ENCODE results near the gene GABRP.
"Not testable (repeated sequence)": the region's sequence is repeated elsewhere in the genome, so short reads cannot be mapped to it uniquely, and the experiment has no call there.

Gene GABRP

DNA sequence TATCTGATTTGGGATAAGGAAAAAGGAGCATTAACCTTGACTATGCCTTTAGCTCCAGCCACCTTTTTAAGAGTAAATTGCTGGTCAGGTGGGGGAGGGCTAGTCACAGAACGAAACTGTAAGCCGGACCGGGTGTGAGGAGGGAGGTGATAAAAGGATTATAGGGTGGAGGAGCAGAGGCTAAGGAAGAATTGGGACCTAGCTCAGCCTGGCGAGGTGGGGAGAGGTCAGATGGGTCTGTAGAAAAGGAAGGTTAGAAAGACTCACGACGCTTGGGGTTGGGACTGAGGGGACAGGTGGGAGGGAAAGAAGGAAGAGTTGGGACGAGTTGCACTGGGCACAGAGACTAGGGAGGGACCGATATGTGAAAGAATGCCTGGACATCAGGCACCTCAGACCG is 17.7 kb upstream of the GABRP start:
- not testable (repeated sequence) for H3K4me3 Mint-ChIP-seq, H3K27ac Mint-ChIP-seq, H3K9me3 Mint-ChIP-seq

DNA sequence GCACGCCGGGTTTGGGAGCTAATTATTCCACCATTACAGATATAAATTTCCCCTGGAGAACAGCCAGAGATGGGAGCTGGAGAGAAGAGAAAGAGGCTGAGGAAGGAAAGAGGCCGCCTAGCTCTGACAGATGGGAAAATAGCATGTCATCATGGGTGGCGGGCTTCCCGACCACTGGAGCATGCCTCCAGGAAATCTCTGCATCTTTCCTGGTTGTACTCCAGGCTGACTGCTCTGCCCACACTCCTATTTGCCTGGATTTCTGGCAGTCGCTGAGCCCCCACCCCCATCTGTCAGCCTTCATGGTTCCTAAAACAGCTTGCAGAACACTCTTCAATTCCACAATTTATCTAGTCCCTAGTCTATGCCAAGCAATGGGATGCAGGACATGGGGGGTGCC is 14.3 kb upstream of the GABRP start:
- H3K9me3 Mint-ChIP-seq = no peaks in the 10 kb centered on the region

More for the DNA sequence above, 17.7 kb upstream of the GABRP start:
- not testable (repeated sequence) for H3K27me3 Mint-ChIP-seq; H3K4me1 Mint-ChIP-seq (ENCODE audit: low read depth); H3K36me3 Mint-ChIP-seq (ENCODE audit: low read depth)

GRCh38 chr5:170769898-170770416 is 13.6 kb upstream of the GABRP start:
- H3K27me3 Mint-ChIP-seq = peaks cover 3% of the 10 kb centered on the region
- H3K4me3 Mint-ChIP-seq = no peak overlapping the region

More for the DNA sequence above, 14.3 kb upstream of the GABRP start:
- no peak overlapping the region for H3K27ac Mint-ChIP-seq
- H3K4me1 Mint-ChIP-seq (ENCODE audit: low read depth) = no peaks in the 10 kb centered on the region
- no peak overlapping the region for H3K4me3 Mint-ChIP-seq
- peaks cover 3% of the 10 kb centered on the region for H3K27me3 Mint-ChIP-seq
- H3K36me3 Mint-ChIP-seq (ENCODE audit: low read depth) = no peaks in the 10 kb centered on the region

DNA sequence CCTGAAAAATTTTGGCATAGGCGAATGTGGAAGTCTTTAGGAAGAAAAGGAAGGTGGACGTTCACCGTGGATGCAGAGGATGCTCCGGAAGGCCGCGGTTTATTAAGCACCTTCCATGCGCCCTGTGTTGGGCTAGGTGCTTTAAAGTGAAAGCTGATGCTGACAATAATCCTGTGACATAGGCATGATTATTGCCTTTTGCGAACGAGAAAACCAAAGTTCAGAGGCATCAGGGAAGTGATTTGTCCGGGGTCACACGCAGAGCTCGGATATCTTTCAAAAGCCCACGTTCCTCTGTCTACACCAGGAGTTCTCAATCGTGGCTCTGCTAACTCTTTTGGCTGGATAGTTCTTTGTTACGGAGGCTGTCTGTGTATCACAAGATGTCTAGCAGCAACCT is 12.0 kb upstream of the GABRP start:
- Mint-ChIP-seq H3K9me3 (no peaks in the 10 kb centered on the region), H3K36me3 (ENCODE audit: low read depth) (no peaks in the 10 kb centered on the region), H3K4me3 (no peak overlapping the region), H3K4me1 (ENCODE audit: low read depth) (no peaks in the 10 kb centered on the region), H3K27me3 (peaks cover 3% of the 10 kb centered on the region), H3K27ac (no peak overlapping the region)

More at GRCh38 chr5:170769898-170770416, 13.6 kb upstream of the GABRP start:
- no peaks in the 10 kb centered on the region for H3K9me3 Mint-ChIP-seq
- no peaks in the 10 kb centered on the region for H3K36me3 Mint-ChIP-seq (ENCODE audit: low read depth)
- no peaks in the 10 kb centered on the region for H3K4me1 Mint-ChIP-seq (ENCODE audit: low read depth)
- H3K27ac Mint-ChIP-seq = no peak overlapping the region

- Mint-ChIP-seq H3K4me1 (ENCODE audit: low read depth) (no peaks in the 10 kb centered on the region), H3K36me3 (ENCODE audit: low read depth) (no peaks in the 10 kb centered on the region), H3K4me3 (no peak overlapping the region), H3K27me3 (peaks cover 3% of the 10 kb centered on the region), H3K27ac (no peak overlapping the region), H3K9me3 (no peaks in the 10 kb centered on the region)
Measured at GRCh38 chr5:170773024-170773985, 10.2 kb upstream of the GABRP start.

DNA sequence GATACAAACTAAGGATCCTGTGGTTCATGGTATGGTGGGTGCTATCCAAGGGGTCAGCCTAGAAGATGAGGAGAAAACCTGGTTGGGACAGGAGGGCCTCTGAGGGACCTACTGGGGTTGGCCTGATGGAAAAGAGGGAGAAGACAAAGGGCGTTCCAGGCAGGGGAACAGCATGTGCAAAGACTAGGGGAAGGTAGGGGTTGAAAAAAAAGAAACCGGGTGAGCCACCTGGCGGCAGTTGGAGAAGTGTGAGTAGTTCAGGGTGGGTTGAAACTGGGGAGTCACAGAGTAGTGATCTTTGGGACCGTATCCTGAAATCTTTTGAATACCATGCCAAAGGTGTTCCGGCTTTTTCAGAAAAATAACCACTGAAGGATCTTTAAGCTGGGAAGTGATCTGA is 8.7 kb upstream of the GABRP start:
- H3K36me3 Mint-ChIP-seq (ENCODE audit: low read depth) = no peaks in the 10 kb centered on the region
- H3K4me1 Mint-ChIP-seq (ENCODE audit: low read depth) = no peaks in the 10 kb centered on the region
- peaks cover 3% of the 10 kb centered on the region for H3K27me3 Mint-ChIP-seq
- no peaks in the 10 kb centered on the region for H3K9me3 Mint-ChIP-seq
- no peak overlapping the region for H3K27ac Mint-ChIP-seq
- no peak overlapping the region for H3K4me3 Mint-ChIP-seq

GRCh38 chr5:170781946-170782345 is 1.6 kb upstream of the GABRP start:
- Mint-ChIP-seq H3K4me1 (ENCODE audit: low read depth) (no peaks in the 10 kb centered on the region), H3K4me3 (no peak overlapping the region), H3K9me3 (no peaks in the 10 kb centered on the region), H3K27me3 (no peaks in the 10 kb centered on the region), H3K27ac (no peak overlapping the region), H3K36me3 (ENCODE audit: low read depth) (no peaks in the 10 kb centered on the region)

- no peaks in the 10 kb centered on the region for H3K27me3 Mint-ChIP-seq
- no peaks in the 10 kb centered on the region for H3K36me3 Mint-ChIP-seq (ENCODE audit: low read depth)
- H3K4me3 Mint-ChIP-seq = no peak overlapping the region
- no peaks in the 10 kb centered on the region for H3K9me3 Mint-ChIP-seq
- no peak overlapping the region for H3K27ac Mint-ChIP-seq
- no peaks in the 10 kb centered on the region for H3K4me1 Mint-ChIP-seq (ENCODE audit: low read depth)
Measured at GRCh38 chr5:170782438-170782837, 1.1 kb upstream of the GABRP start.

- Mint-ChIP-seq H3K9me3 (no peaks in the 10 kb centered on the region), H3K4me1 (ENCODE audit: low read depth) (no peaks in the 10 kb centered on the region), H3K27me3 (no peaks in the 10 kb centered on the region), H3K4me3 (no peak overlapping the region), H3K36me3 (ENCODE audit: low read depth) (no peaks in the 10 kb centered on the region), H3K27ac (no peak overlapping the region)
Measured at GRCh38 chr5:170785416-170785815, 1.9 kb downstream of the GABRP start.

DNA sequence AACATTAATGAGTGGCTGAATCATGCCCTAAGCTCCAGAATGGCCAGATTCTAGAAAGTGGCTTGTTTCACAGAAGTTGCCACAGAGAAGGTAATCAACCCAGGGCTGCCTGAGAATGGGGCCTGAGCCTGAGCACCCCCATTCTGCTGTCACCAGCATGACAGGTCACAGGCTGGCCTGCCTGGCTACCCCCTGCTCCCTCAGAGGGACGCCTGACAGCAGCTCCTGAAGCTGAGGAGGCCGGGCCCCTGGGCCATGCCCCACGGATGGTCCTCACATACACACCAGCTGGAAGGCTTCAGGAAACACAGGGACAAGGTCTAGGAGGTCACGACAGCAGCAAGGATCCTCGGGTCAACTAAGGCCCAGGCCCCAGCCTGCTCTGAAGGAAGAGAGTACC is 3.7 kb downstream of the GABRP start:
- Mint-ChIP-seq H3K27ac (no peak overlapping the region), H3K36me3 (ENCODE audit: low read depth) (no peaks in the 10 kb centered on the region), H3K27me3 (no peaks in the 10 kb centered on the region), H3K4me3 (no peak overlapping the region), H3K4me1 (ENCODE audit: low read depth) (no peaks in the 10 kb centered on the region), H3K9me3 (no peaks in the 10 kb centered on the region)

DNA sequence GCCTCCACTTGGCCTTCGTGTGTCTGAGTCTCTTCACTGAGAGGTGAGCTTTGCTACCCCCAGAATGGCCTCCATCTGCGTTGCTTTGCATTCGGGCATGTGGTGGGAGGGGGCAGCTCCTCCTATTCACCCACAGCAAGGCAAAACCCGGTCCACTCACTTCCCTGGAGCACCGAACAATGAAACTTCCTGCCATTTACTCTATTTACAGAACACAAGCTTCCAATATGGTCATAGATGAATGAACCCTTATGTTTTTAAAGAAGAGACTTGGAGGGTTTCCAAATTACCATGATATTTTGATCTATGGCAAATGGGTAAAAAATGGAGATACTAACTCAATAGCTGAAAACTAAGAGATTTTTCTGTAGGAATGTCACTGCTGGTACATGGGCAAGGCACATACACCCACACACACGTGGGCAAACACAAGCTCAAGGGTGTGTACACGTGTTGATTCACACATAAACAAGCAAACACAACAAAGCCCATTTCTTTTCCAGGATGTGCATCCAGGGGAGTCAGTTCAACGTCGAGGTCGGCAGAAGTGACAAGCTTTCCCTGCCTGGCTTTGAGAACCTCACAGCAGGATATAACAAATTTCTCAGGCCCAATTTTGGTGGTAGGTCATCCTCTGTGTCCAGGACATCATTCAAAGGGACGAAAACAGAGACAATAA is 5.2 kb downstream of the GABRP start:
- Mint-ChIP-seq H3K9me3 (no peaks in the 10 kb centered on the region), H3K27me3 (no peaks in the 10 kb centered on the region), H3K36me3 (ENCODE audit: low read depth) (no peaks in the 10 kb centered on the region), H3K4me3 (no peak overlapping the region), H3K4me1 (ENCODE audit: low read depth) (no peaks in the 10 kb centered on the region), H3K27ac (no peak overlapping the region)

GRCh38 chr5:170791325-170791954 is 7.9 kb downstream of the GABRP start:
- no peak overlapping the region for H3K4me3 Mint-ChIP-seq
- H3K27me3 Mint-ChIP-seq = no peaks in the 10 kb centered on the region
- H3K4me1 Mint-ChIP-seq (ENCODE audit: low read depth) = no peaks in the 10 kb centered on the region

GRCh38 chr5:170792878-170793277 is 9.4 kb downstream of the GABRP start:
- no peaks in the 10 kb centered on the region for H3K27me3 Mint-ChIP-seq
- H3K4me3 Mint-ChIP-seq = no peak overlapping the region
- H3K36me3 Mint-ChIP-seq (ENCODE audit: low read depth) = no peaks in the 10 kb centered on the region
- no peaks in the 10 kb centered on the region for H3K9me3 Mint-ChIP-seq
- H3K27ac Mint-ChIP-seq = no peak overlapping the region
- H3K4me1 Mint-ChIP-seq (ENCODE audit: low read depth) = no peaks in the 10 kb centered on the region

More at GRCh38 chr5:170791325-170791954, 7.9 kb downstream of the GABRP start:
- no peaks in the 10 kb centered on the region for H3K36me3 Mint-ChIP-seq (ENCODE audit: low read depth)
- H3K27ac Mint-ChIP-seq = no peak overlapping the region
- no peaks in the 10 kb centered on the region for H3K9me3 Mint-ChIP-seq

- no peaks in the 10 kb centered on the region for H3K4me1 Mint-ChIP-seq (ENCODE audit: low read depth)
- no peak overlapping the region for H3K27ac Mint-ChIP-seq
- no peak overlapping the region for H3K4me3 Mint-ChIP-seq
Measured at GRCh38 chr5:170795154-170795553, 11.6 kb downstream of the GABRP start.

GRCh38 chr5:170805666-170806065 is 22.1 kb downstream of the GABRP start:
- Mint-ChIP-seq H3K4me1 (ENCODE audit: low read depth) (no peaks in the 10 kb centered on the region), H3K27ac (no peak overlapping the region), H3K36me3 (ENCODE audit: low read depth) (no peaks in the 10 kb centered on the region), H3K4me3 (no peak overlapping the region), H3K9me3 (no peaks in the 10 kb centered on the region), H3K27me3 (no peaks in the 10 kb centered on the region)

More at GRCh38 chr5:170795154-170795553, 11.6 kb downstream of the GABRP start:
- Mint-ChIP-seq H3K36me3 (ENCODE audit: low read depth) (no peaks in the 10 kb centered on the region), H3K27me3 (peaks cover 3% of the 10 kb centered on the region), H3K9me3 (no peaks in the 10 kb centered on the region)

Data from stimulated activated naive CD8-positive, alpha-beta T cell treated with anti-CD3 and anti-CD28 coated beads, Interleukin-15, Interleukin-2, amounts not matched to agents 100 ng/mL and 50 ng/mL, for 24 hours (primary cell).